SK-N-SH treated with all-trans-retinoic acid at 6 μM for 48 hours (cell line): ENCODE measurements around the gene APOA4.

Experiments
- ATAC-seq: fragments of 200-7000 bp; cut with Tn5 transposase; 3 replicates; pipeline ENCODE4 v1.9.1; 2020; ENCODE audit warnings: mild to moderate bottlenecking, moderate library complexity
- ARNTL ChIP-seq: fragments of 450-650 bp; formaldehyde crosslinking; IDR thresholded peaks from 2 replicates; pipeline ENCODE4 v1.5.0; 2020; ENCODE audit warnings: low read depth, mild to moderate bottlenecking, moderate library complexity, borderline replicate concordance
- CSDC2 ChIP-seq: fragments of 250-450 bp; sonication (Bioruptor Pico); IDR thresholded peaks from 2 replicates; pipeline ENCODE4 v1.5.0; 2020; ENCODE audit warnings: mild to moderate bottlenecking, moderate library complexity
- ESRRG ChIP-seq: fragments of 250-450 bp; sonication (Bioruptor Pico); IDR thresholded peaks from 2 replicates; pipeline ENCODE4 v1.6.1; 2021; ENCODE audit warnings: mild to moderate bottlenecking
- GLIS3 ChIP-seq: fragments of 250-450 bp; sonication (Bioruptor Pico); IDR thresholded peaks from 2 replicates; pipeline ENCODE4 v1.5.0; 2020; ENCODE audit warnings: mild to moderate bottlenecking, moderate library complexity
- ISL1 ChIP-seq: fragments of 250-450 bp; sonication (Bioruptor Pico); IDR thresholded peaks from 2 replicates; pipeline ENCODE4 v2.1.2; 2022; ENCODE audit warnings: mild to moderate bottlenecking, moderate library complexity
- OSR1 ChIP-seq: fragments of 250-450 bp; sonication (Bioruptor Pico); IDR thresholded peaks from 2 replicates; pipeline ENCODE4 v1.8.0; 2022; ENCODE audit warnings: moderate library complexity, mild to moderate bottlenecking, inconsistent platforms
- SNAI2 ChIP-seq: fragments of 250-450 bp; sonication (Bioruptor Pico); IDR thresholded peaks from 2 replicates; pipeline ENCODE4 v1.5.0; 2020; ENCODE audit warnings: mild to moderate bottlenecking, moderate library complexity
- TCF4 ChIP-seq: fragments of 250-450 bp; sonication (Bioruptor Pico); IDR thresholded peaks from 2 replicates; pipeline ENCODE4 v1.8.0; 2021; ENCODE audit warnings: mild to moderate bottlenecking, moderate library complexity, borderline replicate concordance
- TOX ChIP-seq: fragments of 250-450 bp; sonication (Bioruptor Pico); IDR thresholded peaks from 2 replicates; pipeline ENCODE4 v1.8.0; 2021; ENCODE audit warnings: mild to moderate bottlenecking, moderate library complexity, borderline replicate concordance
- ZC3H10 ChIP-seq: fragments of 250-450 bp; sonication (Bioruptor Pico); IDR thresholded peaks from 2 replicates; pipeline ENCODE4 v1.5.1; 2021; ENCODE audit warnings: mild to moderate bottlenecking, moderate library complexity
- ZFP3 ChIP-seq: fragments of 250-450 bp; sonication (Bioruptor Pico); IDR thresholded peaks from 2 replicates; pipeline ENCODE4 v1.5.0; 2020; ENCODE audit warnings: mild to moderate bottlenecking, moderate library complexity
- ZFP30 ChIP-seq: fragments of 450-650 bp; formaldehyde crosslinking; IDR thresholded peaks from 2 replicates; pipeline ENCODE4 v1.5.0; 2022; ENCODE audit warnings: mild to moderate bottlenecking, moderate library complexity
- ZNF565 ChIP-seq: fragments of 450-650 bp; formaldehyde crosslinking; conservative IDR thresholded peaks from 2 replicates; pipeline ENCODE4 v1.5.0; 2020; ENCODE audit warnings: low read depth, mild to moderate bottlenecking, moderate library complexity
- ZNF70 ChIP-seq: fragments of 450-650 bp; formaldehyde crosslinking; IDR thresholded peaks from 2 replicates; pipeline ENCODE4 v1.5.0; 2020; ENCODE audit warnings: mild to moderate bottlenecking, moderate library complexity
- ZNF8 ChIP-seq: fragments of 450-650 bp; formaldehyde crosslinking; IDR thresholded peaks from 2 replicates; pipeline ENCODE4 v1.5.0; 2020; ENCODE audit warnings: mild to moderate bottlenecking, moderate library complexity
- TF ChIP-seq, protein P1 (sequence below): fragments of 250-450 bp; sonication (Bioruptor Pico); IDR thresholded peaks from 2 replicates; pipeline ENCODE4 v1.8.0; 2020; ENCODE audit warnings: mild to moderate bottlenecking, moderate library complexity, borderline replicate concordance
- TF ChIP-seq, protein P2 (sequence below): fragments of 250-450 bp; sonication (Bioruptor Pico); IDR thresholded peaks from 2 replicates; pipeline ENCODE4 v1.5.0; 2020; ENCODE audit warnings: mild to moderate bottlenecking, moderate library complexity
- TF ChIP-seq, protein P3 (sequence below): fragments of 250-450 bp; sonication (Bioruptor Pico); IDR thresholded peaks from 2 replicates; pipeline ENCODE4 v1.5.1; 2021; ENCODE audit warnings: mild to moderate bottlenecking, moderate library complexity
- TF ChIP-seq, protein P4 (sequence below): fragments of 250-450 bp; sonication (Bioruptor Pico); IDR thresholded peaks from 2 replicates; pipeline ENCODE4 v1.8.0; 2021; ENCODE audit warnings: low read depth, mild to moderate bottlenecking, moderate library complexity, borderline replicate concordance

The APOA4 gene

DNA sequence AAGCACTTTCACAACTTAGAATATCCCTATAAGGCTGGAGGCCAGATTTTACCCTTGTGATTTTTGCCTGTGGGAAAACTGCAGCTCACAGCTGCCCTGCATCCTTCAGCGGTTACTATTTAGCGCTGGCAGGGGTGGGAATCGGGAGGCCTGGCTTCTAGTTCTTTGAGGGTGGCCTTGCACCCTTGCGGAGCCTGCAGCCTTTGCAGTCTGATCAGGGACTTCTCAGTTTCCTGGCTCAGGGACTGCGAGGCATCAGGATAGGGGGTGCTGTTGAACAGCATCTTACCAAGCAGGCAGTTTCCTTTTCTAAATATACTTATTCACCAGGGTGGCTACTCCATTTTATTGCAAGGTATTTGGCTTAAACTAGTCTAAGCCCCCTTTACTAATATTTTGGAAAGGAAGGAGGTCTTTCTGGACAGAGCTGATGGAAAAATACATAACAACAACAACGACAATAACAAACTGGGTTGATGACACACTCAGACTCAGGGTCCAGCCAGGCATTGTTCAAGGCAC is 17.2 kb upstream of the APOA4 start:
- TF ChIP-seq ZFP3 (CRISPR knock-in tag) (no peak), ISL1 (CRISPR knock-in tag) (no peak), TCF4 (CRISPR knock-in tag) (no peak), ARNTL (no peak), ESRRG (CRISPR knock-in tag) (no peak), OSR1 (CRISPR knock-in tag) (no peak)
- TF ChIP-seq, protein P1, sequence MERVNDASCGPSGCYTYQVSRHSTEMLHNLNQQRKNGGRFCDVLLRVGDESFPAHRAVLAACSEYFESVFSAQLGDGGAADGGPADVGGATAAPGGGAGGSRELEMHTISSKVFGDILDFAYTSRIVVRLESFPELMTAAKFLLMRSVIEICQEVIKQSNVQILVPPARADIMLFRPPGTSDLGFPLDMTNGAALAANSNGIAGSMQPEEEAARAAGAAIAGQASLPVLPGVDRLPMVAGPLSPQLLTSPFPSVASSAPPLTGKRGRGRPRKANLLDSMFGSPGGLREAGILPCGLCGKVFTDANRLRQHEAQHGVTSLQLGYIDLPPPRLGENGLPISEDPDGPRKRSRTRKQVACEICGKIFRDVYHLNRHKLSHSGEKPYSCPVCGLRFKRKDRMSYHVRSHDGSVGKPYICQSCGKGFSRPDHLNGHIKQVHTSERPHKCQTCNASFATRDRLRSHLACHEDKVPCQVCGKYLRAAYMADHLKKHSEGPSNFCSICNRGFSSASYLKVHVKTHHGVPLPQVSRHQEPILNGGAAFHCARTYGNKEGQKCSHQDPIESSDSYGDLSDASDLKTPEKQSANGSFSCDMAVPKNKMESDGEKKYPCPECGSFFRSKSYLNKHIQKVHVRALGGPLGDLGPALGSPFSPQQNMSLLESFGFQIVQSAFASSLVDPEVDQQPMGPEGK: no peak
- ATAC-seq: no peak

- ATAC-seq: no peak
- TF ChIP-seq GLIS3 (CRISPR knock-in tag) (no peak), CSDC2 (no peak), ZNF70 (no peak), TOX (no peak), OSR1 (CRISPR knock-in tag) (no peak), SNAI2 (no peak), ZNF8 (CRISPR knock-in tag) (no peak), TCF4 (CRISPR knock-in tag) (no peak), ZFP30 (no peak), ZC3H10 (no peak), ESRRG (CRISPR knock-in tag) (no peak), ISL1 (CRISPR knock-in tag) (no peak), ZNF565 (CRISPR knock-in tag) (no peak)
- TF ChIP-seq, protein P2, sequence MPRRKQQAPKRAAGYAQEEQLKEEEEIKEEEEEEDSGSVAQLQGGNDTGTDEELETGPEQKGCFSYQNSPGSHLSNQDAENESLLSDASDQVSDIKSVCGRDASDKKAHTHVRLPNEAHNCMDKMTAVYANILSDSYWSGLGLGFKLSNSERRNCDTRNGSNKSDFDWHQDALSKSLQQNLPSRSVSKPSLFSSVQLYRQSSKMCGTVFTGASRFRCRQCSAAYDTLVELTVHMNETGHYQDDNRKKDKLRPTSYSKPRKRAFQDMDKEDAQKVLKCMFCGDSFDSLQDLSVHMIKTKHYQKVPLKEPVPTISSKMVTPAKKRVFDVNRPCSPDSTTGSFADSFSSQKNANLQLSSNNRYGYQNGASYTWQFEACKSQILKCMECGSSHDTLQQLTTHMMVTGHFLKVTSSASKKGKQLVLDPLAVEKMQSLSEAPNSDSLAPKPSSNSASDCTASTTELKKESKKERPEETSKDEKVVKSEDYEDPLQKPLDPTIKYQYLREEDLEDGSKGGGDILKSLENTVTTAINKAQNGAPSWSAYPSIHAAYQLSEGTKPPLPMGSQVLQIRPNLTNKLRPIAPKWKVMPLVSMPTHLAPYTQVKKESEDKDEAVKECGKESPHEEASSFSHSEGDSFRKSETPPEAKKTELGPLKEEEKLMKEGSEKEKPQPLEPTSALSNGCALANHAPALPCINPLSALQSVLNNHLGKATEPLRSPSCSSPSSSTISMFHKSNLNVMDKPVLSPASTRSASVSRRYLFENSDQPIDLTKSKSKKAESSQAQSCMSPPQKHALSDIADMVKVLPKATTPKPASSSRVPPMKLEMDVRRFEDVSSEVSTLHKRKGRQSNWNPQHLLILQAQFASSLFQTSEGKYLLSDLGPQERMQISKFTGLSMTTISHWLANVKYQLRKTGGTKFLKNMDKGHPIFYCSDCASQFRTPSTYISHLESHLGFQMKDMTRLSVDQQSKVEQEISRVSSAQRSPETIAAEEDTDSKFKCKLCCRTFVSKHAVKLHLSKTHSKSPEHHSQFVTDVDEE (CRISPR knock-in tag): no peak
- TF ChIP-seq, protein P3, sequence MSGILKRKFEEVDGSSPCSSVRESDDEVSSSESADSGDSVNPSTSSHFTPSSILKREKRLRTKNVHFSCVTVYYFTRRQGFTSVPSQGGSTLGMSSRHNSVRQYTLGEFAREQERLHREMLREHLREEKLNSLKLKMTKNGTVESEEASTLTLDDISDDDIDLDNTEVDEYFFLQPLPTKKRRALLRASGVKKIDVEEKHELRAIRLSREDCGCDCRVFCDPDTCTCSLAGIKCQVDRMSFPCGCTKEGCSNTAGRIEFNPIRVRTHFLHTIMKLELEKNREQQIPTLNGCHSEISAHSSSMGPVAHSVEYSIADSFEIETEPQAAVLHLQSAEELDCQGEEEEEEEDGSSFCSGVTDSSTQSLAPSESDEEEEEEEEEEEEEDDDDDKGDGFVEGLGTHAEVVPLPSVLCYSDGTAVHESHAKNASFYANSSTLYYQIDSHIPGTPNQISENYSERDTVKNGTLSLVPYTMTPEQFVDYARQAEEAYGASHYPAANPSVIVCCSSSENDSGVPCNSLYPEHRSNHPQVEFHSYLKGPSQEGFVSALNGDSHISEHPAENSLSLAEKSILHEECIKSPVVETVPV (CRISPR knock-in tag): no peak
- TF ChIP-seq, protein P4, sequence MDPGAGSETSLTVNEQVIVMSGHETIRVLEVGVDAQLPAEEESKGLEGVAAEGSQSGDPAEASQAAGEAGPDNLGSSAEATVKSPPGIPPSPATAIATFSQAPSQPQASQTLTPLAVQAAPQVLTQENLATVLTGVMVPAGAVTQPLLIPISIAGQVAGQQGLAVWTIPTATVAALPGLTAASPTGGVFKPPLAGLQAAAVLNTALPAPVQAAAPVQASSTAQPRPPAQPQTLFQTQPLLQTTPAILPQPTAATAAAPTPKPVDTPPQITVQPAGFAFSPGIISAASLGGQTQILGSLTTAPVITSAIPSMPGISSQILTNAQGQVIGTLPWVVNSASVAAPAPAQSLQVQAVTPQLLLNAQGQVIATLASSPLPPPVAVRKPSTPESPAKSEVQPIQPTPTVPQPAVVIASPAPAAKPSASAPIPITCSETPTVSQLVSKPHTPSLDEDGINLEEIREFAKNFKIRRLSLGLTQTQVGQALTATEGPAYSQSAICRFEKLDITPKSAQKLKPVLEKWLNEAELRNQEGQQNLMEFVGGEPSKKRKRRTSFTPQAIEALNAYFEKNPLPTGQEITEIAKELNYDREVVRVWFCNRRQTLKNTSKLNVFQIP (CRISPR knock-in tag): no peak
- TF ChIP-seq, protein P1: no peak
Measured at GRCh38 chr11:116838321-116839084, 15.4 kb upstream of the APOA4 start.
